Progenitor cell of endocrine pancreas (in vitro differentiated cells): ENCODE results near the gene TGFB1I1. TPM values are rescaled to one million over a fixed set of nuclear protein-coding genes. Genes with fewer than 3 reads are reported as not detected.
"Not testable (repeated sequence)": the region's sequence is repeated elsewhere in the genome, so short reads cannot be mapped to it uniquely, and the experiment has no call there.

Experiments used
- DNase-seq: peaks from one replicate; pipeline ENCODE4 v3.0.0; 2021; ENCODE audit warnings: low spot score; ENCODE audit not compliant: unreplicated experiment
- H3K27ac Mint-ChIP-seq: 2 replicates; pipeline ENCODE4 v1.8.0; 2021; ENCODE audit warnings: mild to moderate bottlenecking, moderate library complexity, mixed read lengths
- H3K27me3 Mint-ChIP-seq: 2 replicates; pipeline ENCODE4 v1.8.0; 2021; ENCODE audit warnings: mixed read lengths
- H3K36me3 Mint-ChIP-seq: 2 replicates; pipeline ENCODE4 v1.8.0; 2022; ENCODE audit warnings: mixed read lengths; ENCODE audit not compliant: insufficient read depth
- H3K4me1 Mint-ChIP-seq: 2 replicates; pipeline ENCODE4 v1.8.0; 2021; ENCODE audit warnings: low read depth, mixed read lengths
- H3K4me3 Mint-ChIP-seq: 2 replicates; pipeline ENCODE4 v1.8.0; 2021; ENCODE audit warnings: low read depth, mild to moderate bottlenecking, moderate library complexity, mixed read lengths
- H3K9me3 Mint-ChIP-seq: 2 replicates; pipeline ENCODE4 v1.8.0; 2021; ENCODE audit warnings: low read depth, mixed read lengths
- total RNA-seq: library from RNA; stranded (reverse); gene quantifications from 2 replicates; pipeline ENCODE4 v1.2.1, GENCODE V29; 2021
- TF ChIP-seq, protein P1 (sequence below): fragments of 200-600 bp; sonication (generic); IDR thresholded peaks from one replicate; pipeline ENCODE4 v1.5.0; 2021; ENCODE audit warnings: antibody characterized with exemption, mild to moderate bottlenecking; ENCODE audit not compliant: unreplicated experiment

Gene TGFB1I1
- total RNA-seq, 1 donor from 2014 or later, result 4.5 TPM

DNA sequence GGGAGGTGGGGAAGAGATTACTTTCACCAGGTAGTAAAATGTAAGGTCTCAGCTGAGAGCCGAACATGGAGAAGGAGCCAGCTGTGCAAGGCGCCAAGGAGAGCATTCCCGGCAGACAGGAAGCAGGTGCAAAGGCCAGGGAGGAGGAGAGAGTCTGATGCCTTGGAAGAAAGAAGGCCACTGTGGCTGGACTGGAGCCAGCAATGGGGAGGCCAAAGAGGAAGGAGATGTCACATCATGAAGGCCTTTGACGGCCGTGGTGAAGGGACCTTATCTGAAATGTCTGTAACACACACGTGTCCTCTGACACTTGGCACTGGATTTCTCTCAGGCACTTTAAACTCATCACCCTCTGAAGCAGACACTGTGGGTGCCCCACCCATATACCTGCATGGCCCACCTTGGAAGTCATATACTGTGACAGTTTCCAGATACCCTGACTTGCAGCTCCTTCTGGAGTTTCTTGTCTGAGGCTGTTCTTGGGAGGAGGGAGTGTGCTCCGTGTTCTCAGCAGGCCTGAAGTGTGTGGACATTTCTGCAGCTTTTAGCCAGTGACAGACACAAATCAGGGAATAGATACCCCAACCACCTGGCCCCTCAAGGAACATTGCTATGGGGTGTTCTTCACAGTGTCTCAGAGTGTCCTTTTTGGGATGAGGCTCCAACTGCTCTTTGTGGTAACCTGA is 9.0 kb downstream of the TGFB1I1 start:
- Mint-ChIP-seq H3K9me3 (no peaks in the 10 kb centered on the region), H3K27ac (no peak overlapping the region), H3K27me3 (peaks cover 51% of the 10 kb centered on the region), H3K4me3 (no peak overlapping the region), H3K4me1 (peaks cover 25% of the 10 kb centered on the region), H3K36me3 (no peaks in the 10 kb centered on the region)
- TF ChIP-seq, protein P1, sequence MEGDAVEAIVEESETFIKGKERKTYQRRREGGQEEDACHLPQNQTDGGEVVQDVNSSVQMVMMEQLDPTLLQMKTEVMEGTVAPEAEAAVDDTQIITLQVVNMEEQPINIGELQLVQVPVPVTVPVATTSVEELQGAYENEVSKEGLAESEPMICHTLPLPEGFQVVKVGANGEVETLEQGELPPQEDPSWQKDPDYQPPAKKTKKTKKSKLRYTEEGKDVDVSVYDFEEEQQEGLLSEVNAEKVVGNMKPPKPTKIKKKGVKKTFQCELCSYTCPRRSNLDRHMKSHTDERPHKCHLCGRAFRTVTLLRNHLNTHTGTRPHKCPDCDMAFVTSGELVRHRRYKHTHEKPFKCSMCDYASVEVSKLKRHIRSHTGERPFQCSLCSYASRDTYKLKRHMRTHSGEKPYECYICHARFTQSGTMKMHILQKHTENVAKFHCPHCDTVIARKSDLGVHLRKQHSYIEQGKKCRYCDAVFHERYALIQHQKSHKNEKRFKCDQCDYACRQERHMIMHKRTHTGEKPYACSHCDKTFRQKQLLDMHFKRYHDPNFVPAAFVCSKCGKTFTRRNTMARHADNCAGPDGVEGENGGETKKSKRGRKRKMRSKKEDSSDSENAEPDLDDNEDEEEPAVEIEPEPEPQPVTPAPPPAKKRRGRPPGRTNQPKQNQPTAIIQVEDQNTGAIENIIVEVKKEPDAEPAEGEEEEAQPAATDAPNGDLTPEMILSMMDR, result no peak
- DNase-seq, result no peak

DNA sequence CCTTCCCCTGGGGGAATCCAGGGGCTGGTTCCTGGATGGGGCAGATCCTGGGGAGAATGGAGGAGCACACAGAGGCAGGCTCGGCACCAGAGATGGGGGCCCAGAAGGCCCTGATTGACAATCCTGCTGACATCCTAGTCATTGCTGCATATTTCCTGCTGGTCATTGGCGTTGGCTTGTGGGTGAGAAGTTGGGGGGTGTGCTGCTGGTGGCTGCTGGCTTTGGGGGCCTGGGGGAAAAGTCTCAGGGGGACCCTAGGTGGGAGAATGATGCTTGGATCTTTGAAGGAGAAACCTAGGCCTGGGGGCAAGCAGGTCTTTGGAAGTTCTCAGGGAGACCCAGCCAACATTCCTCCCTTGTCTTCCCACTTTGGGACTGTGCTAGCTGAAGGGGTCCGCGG is 11.1 kb downstream of the TGFB1I1 start, which contains the start of gene SLC5A2:
Gene SLC5A2 (plus strand): TSS at position 43 of the 400 bp plus-strand sequence. CDS start 14 bp downstream, at position 57.
- Mint-ChIP-seq H3K27ac (no peak within 1 kb of the TSS), H3K27me3 (peaks cover 61% of the 10 kb centered on the region), H3K36me3 (no peaks in the 10 kb centered on the region), H3K4me1 (peaks cover 14% of the 10 kb centered on the region), H3K4me3 (no peak within 1 kb of the TSS), H3K9me3 (no peaks in the 10 kb centered on the region)
- DNase-seq, result no peak
- TF ChIP-seq, protein P1, result no peak

DNA sequence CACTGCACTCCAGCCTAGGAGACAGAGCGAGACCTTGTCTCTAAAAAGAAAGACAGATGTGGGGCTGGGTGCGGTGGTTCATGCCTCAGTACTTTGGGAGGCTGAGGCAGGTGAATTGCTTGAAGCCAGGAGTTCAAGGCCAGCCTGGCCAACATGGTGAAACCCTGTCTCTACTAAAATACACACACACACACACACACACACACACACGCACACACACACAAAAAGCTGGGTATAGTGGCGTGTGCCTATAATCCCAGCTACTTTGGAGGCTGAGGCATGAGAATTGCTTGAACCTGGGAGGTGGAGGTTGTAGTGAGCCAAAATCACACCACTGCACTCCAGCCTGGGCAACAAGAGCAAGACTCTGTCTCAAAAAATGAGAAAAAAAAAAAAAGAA is 12.1 kb downstream of the TGFB1I1 start:
- not testable (repeated sequence) for H3K4me3 Mint-ChIP-seq, DNase-seq, H3K36me3 Mint-ChIP-seq, H3K9me3 Mint-ChIP-seq
- peak overlapping the region; percentile 24 for H3K27ac Mint-ChIP-seq
- peaks cover 63% of the 10 kb centered on the region for H3K27me3 Mint-ChIP-seq
- peaks cover 14% of the 10 kb centered on the region for H3K4me1 Mint-ChIP-seq

DNA sequence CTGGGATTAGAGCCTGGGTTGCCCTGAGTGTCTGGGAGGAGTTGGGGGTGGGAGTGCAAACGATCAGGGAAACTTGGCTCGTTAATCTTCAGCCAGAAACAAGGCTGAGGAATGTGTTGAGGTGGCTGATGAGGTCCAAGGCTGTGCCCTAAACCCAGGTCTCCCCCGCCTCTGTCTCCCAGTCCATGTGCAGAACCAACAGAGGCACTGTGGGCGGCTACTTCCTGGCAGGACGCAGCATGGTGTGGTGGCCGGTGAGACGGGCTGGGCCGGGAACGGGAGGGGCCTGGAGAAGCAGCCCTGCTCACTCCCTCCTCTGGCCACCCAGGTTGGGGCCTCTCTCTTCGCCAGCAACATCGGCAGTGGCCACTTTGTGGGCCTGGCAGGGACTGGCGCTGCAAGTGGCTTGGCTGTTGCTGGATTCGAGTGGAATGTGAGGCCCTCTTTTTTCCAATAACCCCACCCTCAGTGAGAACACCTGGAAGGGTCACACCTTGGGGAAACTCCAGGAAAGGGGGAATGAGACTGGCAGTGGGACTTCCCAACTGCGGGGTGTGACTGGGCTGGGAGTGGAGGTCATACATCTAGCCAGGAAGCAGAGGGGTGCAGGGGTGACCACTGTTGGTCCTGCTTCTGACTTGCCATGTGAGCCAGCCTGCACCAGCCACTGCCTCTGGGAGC is 12.7 kb downstream of the TGFB1I1 start:
- Mint-ChIP-seq H3K27ac (peak overlapping the region; percentile 24), H3K27me3 (peaks cover 67% of the 10 kb centered on the region), H3K36me3 (peaks cover 4% of the 10 kb centered on the region), H3K9me3 (no peaks in the 10 kb centered on the region), H3K4me3 (no peak overlapping the region), H3K4me1 (peaks cover 14% of the 10 kb centered on the region)
- TF ChIP-seq, protein P1, result no peak
- DNase-seq, result no peak

DNA sequence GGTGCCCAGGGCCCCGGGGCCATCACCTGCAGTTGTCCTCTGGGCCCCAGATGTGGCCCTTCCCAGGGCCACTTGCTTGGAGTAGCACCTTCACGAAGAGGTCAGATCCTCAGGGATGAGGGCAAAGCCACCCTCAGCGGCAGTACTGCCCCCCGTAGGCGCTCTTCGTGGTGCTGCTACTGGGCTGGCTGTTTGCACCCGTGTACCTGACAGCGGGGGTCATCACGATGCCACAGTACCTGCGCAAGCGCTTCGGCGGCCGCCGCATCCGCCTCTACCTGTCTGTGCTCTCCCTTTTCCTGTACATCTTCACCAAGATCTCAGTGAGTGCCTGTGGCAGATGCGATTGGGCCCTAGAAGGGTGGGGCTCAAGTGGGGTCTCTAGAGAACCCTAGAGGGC is 13.6 kb downstream of the TGFB1I1 start:
- peaks cover 6% of the 10 kb centered on the region for H3K36me3 Mint-ChIP-seq
- TF ChIP-seq, protein P1, result no peak
- peaks cover 14% of the 10 kb centered on the region for H3K4me1 Mint-ChIP-seq
- no peak overlapping the region for H3K4me3 Mint-ChIP-seq
- H3K9me3 Mint-ChIP-seq, result no peaks in the 10 kb centered on the region
- DNase-seq, result no peak
- no peak overlapping the region for H3K27ac Mint-ChIP-seq
- H3K27me3 Mint-ChIP-seq, result peaks cover 66% of the 10 kb centered on the region
